ENCODE results near the gene DIS3L2.
"Not testable (repeated sequence)": the region's sequence is repeated elsewhere in the genome, so short reads cannot be mapped to it uniquely, and the experiment has no call there.

Gene DIS3L2

DNA sequence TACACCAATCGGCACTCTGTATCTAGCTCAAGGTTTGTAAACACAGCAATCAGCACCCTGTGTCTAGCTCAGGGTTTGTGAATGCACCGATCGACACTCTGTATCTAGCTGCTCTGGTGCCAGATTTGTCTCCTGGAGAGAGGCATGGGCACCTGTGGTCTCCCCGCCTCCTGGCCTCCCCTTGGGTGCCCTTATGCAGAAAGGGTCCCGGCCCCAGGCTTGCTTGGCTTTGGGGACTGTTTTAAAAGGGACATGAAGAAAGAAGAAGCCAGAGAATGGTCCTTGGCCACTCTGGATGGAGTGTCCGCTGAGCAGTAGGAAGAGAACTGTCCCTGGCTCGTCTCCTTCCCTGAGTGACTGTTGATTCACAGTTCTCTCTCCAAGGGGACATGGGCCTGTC lies 405.5 kb downstream of the DIS3L2 start:
- TF ChIP-seq, protein P1, sequence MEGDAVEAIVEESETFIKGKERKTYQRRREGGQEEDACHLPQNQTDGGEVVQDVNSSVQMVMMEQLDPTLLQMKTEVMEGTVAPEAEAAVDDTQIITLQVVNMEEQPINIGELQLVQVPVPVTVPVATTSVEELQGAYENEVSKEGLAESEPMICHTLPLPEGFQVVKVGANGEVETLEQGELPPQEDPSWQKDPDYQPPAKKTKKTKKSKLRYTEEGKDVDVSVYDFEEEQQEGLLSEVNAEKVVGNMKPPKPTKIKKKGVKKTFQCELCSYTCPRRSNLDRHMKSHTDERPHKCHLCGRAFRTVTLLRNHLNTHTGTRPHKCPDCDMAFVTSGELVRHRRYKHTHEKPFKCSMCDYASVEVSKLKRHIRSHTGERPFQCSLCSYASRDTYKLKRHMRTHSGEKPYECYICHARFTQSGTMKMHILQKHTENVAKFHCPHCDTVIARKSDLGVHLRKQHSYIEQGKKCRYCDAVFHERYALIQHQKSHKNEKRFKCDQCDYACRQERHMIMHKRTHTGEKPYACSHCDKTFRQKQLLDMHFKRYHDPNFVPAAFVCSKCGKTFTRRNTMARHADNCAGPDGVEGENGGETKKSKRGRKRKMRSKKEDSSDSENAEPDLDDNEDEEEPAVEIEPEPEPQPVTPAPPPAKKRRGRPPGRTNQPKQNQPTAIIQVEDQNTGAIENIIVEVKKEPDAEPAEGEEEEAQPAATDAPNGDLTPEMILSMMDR (IDR thresholded peaks at IDR 0.05; ENCODE audit: low read length, missing control alignments), result no peak
- no peak overlapping the region for H3K4me3 ChIP-seq (replicated peaks; ENCODE audit: low read depth, low read length)
- no peak for DNase-seq (ENCODE audit: low read depth)

DNA sequence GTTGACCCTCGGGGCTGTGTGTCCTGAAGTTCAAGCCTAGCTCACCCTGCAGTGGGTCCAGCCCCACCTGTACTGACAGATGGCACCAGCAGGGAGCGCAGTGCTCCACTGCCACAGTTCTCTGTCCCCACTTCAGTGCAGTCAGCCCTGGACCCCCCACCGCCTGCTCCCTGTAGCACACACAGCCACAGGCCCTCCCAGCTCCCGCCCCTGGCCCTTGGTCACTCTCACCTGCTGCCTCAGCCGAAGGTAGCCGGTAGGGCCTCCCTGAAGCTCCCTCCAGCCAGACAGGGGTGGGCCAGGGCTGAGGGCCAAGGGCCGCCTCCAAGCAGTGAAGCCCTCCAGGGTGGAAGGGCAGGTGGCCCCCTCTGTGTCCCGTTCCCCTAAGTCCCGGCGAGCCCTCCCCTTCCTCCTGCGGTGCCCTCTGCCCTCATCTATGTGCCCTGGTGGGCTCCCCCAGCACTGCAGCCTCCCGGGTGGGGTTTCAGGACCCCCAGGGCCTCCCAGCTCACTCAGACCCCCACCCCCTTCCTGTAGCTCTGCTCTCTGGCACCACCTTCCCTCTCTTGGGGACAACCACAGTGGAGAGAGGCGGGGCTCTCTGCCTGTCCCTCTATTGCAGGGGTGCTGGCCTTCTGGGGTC lies 406.2 kb downstream of the DIS3L2 start:
- no peak overlapping the region for H3K4me3 ChIP-seq (replicated peaks; ENCODE audit: low read depth, low read length)
- DNase-seq (ENCODE audit: low read depth), result no peak
- TF ChIP-seq, protein P1 (IDR thresholded peaks at IDR 0.05; ENCODE audit: low read length, missing control alignments), result peak; percentile 8

DNA sequence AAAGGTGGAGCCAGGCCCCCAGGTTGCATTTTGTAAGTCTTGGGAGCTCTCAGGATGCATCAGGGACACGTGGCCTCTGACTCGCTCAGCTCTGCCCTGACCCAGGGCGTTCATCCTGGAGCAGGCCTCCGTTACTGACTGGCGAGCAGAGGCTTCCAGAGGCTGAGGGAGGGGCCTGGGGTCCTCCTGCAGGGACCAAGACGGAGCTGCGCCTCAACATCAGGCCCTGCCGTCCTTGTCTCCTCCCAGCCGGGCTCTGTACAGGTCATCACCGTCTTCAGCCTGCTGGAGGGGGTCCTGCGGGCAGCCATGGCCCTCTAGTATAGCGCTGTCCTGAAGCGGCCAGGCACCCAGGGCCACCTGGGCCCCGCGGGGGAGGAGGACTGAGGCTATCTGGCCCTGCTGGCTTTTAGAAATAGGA lies 406.8 kb downstream of the DIS3L2 start:
- TF ChIP-seq, protein P1 (IDR thresholded peaks at IDR 0.05; ENCODE audit: low read length, missing control alignments), result no peak
- no peak for DNase-seq (ENCODE audit: low read depth)
- no peak overlapping the region for H3K4me3 ChIP-seq (replicated peaks; ENCODE audit: low read depth, low read length)

DNA sequence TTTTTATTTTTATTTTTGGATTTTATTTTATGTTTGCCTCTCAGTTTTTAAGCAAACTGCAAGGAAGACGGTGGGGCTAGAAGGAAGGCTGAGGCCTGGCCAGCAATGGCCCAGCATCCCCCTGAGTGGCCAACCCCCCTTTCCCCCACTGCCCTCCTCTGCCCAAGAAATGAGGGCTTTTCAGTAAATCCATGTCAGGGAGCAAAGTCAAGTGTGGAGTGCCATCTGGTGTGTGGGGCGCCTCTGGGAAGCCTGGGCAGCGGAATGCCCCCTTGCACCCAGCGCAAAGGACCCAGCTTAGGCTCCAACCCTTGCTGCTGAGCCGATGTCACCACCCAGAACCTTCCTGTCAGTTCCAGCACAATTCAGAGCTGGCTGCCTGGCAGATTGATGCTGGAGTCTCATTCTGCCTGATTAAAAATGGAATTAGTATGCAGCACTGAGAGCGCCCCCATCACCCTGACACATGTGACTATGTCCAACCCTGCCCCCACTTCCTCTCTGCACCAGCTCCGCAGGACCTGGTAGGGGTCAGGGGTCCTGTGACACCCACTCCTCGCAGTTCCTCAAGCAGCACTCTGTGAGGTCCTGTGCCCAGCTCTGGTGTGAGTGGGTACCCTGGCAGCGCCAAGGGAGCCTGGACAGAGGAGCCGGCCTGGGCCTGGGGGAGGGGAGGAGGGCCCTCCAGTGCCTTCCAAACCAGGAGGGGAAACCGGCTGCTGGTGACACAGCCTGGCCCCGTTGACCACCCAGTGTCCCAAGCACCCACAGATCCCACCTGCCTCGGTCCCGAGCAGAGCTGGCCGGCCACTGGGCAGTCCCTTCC lies 407.8 kb downstream of the DIS3L2 start:
- H3K4me3 ChIP-seq (replicated peaks; ENCODE audit: low read depth, low read length), result no peak overlapping the region
- TF ChIP-seq, protein P1 (IDR thresholded peaks at IDR 0.05; ENCODE audit: low read length, missing control alignments), result no peak
- no peak for DNase-seq (ENCODE audit: low read depth)

DNA sequence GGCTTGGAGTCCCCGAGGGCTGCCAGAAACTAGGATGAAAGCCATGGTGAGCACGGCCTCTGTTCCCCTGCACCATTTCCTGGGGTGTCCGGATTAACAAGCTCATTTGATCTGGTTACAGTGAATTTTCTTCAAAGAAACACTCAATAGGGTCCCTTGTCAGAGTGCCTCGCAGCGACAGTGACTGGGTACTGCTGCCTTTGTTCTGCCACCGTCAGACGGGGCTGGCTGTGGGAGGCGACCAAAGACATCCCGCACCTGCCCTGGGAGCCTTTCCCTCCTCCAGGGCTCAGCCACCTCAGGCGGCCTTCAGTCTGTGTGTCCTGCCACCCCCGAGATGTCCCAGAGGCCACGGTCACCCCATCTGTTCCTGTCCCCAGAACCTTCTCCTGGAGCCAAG lies 408.5 kb downstream of the DIS3L2 start:
- H3K4me3 ChIP-seq (replicated peaks; ENCODE audit: low read depth, low read length); DNase-seq (ENCODE audit: low read depth): not testable (repeated sequence)

DNA sequence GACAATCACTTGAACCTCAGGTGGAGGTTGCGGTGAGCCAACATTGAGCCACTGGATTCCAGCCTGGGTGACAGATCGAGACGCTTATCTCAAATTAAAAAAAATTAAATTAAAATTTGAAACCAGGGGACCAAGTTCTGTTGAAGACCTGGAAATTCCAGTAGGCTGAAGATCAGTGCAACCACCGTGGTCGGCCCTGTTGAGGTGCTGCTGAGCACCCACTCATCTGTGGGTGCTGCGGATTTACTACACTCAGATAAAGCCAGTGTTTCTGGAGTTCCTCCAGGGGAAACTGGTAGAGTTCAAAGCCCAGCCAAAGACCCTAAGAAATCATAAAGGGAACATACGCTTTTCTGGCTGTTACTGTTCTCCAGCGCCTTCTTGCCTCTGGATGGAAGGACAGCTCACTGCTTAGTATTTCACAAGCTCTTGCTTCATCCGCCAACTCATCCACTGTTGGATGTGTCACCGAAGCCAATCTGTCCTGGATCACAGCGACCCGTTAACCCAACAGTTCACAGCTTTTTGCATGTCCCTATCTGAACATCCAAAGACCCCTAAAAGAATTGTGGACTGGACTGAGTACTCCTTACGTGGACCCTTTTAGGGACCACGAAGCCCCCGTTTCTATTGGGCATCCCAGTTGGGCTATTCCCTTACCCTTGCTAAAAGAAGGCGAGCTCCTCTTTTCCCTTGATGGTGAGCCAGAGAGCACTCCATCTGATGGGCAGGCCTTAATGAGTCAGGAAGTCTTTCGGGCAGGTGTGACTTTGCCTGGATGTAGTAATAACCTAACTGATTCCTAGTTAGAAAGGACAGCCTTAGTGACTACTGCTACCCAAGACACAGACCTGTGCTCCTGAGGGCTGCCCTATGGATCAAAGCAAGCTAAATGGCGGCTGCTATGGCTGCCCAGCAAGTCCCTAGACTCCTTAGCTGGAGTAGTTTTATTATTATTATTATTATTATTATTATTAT lies 411.0 kb downstream of the DIS3L2 start:
- H3K4me3 ChIP-seq (replicated peaks; ENCODE audit: low read depth, low read length), result no peak overlapping the region
- DNase-seq (ENCODE audit: low read depth), result peak; percentile 18
- TF ChIP-seq, protein P1 (IDR thresholded peaks at IDR 0.05; ENCODE audit: low read length, missing control alignments), result no peak

DNA sequence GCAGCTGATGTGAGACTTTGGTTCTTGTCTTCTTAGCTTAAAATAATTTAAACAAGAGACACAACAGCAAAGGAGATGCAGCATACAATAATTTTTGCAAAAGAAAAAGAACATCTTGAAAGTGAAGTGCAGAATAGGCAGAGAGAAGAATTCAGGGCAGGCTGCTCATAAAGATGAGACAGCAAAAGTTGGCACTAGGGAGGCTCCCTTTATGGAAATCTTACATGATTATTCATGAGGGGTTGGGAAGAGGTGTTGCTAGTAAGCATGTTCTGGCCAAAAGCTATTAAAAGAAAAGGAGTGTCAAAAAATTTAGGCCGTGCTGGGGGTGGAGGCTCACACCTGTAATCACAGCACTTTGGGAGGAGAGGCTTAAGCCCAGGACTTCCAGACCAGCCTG lies 412.8 kb downstream of the DIS3L2 start:
- TF ChIP-seq, protein P1 (IDR thresholded peaks at IDR 0.05; ENCODE audit: low read length, missing control alignments), result no peak
- DNase-seq (ENCODE audit: low read depth), result no peak
- no peak overlapping the region for H3K4me3 ChIP-seq (replicated peaks; ENCODE audit: low read depth, low read length)
